ENCODE measurements around the gene VAMP4. TPM values are rescaled to one million over a fixed set of nuclear protein-coding genes. Genes with fewer than 3 reads are reported as not detected.

The VAMP4 gene
- 18.5 and 21.3 TPM in 2 replicates for total RNA-seq

- intact Hi-C loops (cut with micrococcal nuclease), result loop anchor here (1.0 to 5.0 kb wide), 15 partner anchors 39 to 1947 kb away; partner anchors contain the start of genes DNM3, FMO4, GORAB and METTL13
Observed at GRCh38 chr1:171741872-171742576, at the start of gene VAMP4. VAMP4 (minus strand) TSS chr1:171742065; CDS start chr1:171738414, 3,651 bp downstream.

- intact Hi-C loops (cut with micrococcal nuclease), result no loop called here
Observed at GRCh38 chr1:171790318-171790717, 48.5 kb upstream of the VAMP4 start.

- intact Hi-C loops (cut with micrococcal nuclease), result loop anchor here (10.0 kb wide), 1 partner anchor 1686 kb away; the partner anchor contains the start of gene PRDX6
Observed at GRCh38 chr1:171788696-171789095, 46.8 kb upstream of the VAMP4 start.

- intact Hi-C loops (cut with micrococcal nuclease), result loop anchor here (10.0 kb wide), 1 partner anchor 1687 kb away; the partner anchor contains the start of gene PRDX6
Observed at GRCh38 chr1:171787686-171788480, 46.0 kb upstream of the VAMP4 start.

- intact Hi-C loops (cut with micrococcal nuclease), result loop anchor here (10.0 kb wide), 1 partner anchor 1688 kb away; the partner anchor contains the start of gene PRDX6
Observed at GRCh38 chr1:171786534-171786933, 44.7 kb upstream of the VAMP4 start.

- intact Hi-C loops (cut with micrococcal nuclease), result loop anchor here (10.0 kb wide), 1 partner anchor 1689 kb away; the partner anchor contains the start of gene PRDX6
Observed at GRCh38 chr1:171785766-171786165, 43.9 kb upstream of the VAMP4 start.

GRCh38 chr1:171784784-171785183, 42.9 kb upstream of the VAMP4 start:
- intact Hi-C loops (cut with micrococcal nuclease), result loop anchor here (5.0 to 10.0 kb wide), 2 partner anchors 203 to 1690 kb away; partner anchors contain the start of gene PRDX6

GRCh38 chr1:171783816-171784530, 42.1 kb upstream of the VAMP4 start:
- intact Hi-C loops (cut with micrococcal nuclease), result loop anchor here (5.0 to 10.0 kb wide), 2 partner anchors 203 to 1691 kb away; partner anchors contain the start of gene PRDX6

GRCh38 chr1:171781176-171781875, 39.5 kb upstream of the VAMP4 start, which contains the start of gene METTL13:
METTL13 (plus strand) TSS chr1:171781660; CDS start chr1:171781968, 308 bp downstream.
- intact Hi-C loops (cut with micrococcal nuclease), result loop anchor here (1.0 to 10.0 kb wide), 17 partner anchors 13 to 1933 kb away; partner anchors contain the start of genes DNM3, FMO4, GORAB and KLHL20

- intact Hi-C loops (cut with micrococcal nuclease), result loop anchor here (1.0 to 10.0 kb wide), 17 partner anchors 14 to 1934 kb away; partner anchors contain the start of genes DNM3, FMO4, GORAB and KLHL20
Observed at GRCh38 chr1:171780583-171781175, 38.8 kb upstream of the VAMP4 start.

GRCh38 chr1:171772312-171772711, 30.4 kb upstream of the VAMP4 start:
- intact Hi-C loops (cut with micrococcal nuclease), result no loop called here

- intact Hi-C loops (cut with micrococcal nuclease), result no loop called here
Observed at GRCh38 chr1:171769754-171770153, 27.9 kb upstream of the VAMP4 start.

- intact Hi-C loops (cut with micrococcal nuclease), result no loop called here
Observed at GRCh38 chr1:171769171-171769570, 27.3 kb upstream of the VAMP4 start.

- intact Hi-C loops (cut with micrococcal nuclease), result no loop called here
Observed at GRCh38 chr1:171763764-171764163, 21.9 kb upstream of the VAMP4 start.

GRCh38 chr1:171762143-171762563, 20.3 kb upstream of the VAMP4 start:
- intact Hi-C loops (cut with micrococcal nuclease), result no loop called here

GRCh38 chr1:171758011-171758410, 16.1 kb upstream of the VAMP4 start:
- intact Hi-C loops (cut with micrococcal nuclease), result no loop called here

GRCh38 chr1:171756856-171757255, 15.0 kb upstream of the VAMP4 start:
- intact Hi-C loops (cut with micrococcal nuclease), result no loop called here

GRCh38 chr1:171754971-171755370, 13.1 kb upstream of the VAMP4 start:
- intact Hi-C loops (cut with micrococcal nuclease), result no loop called here

- intact Hi-C loops (cut with micrococcal nuclease), result no loop called here
Observed at GRCh38 chr1:171754353-171754705, 12.5 kb upstream of the VAMP4 start.

All from T-helper 1 cell treated with Interleukin-12 subunit alpha and Interleukin-12 subunit beta and Interleukin-4 antibody, amounts not matched to agents 30 ng/mL and 1 ng/mL, for 36 hours (primary cell).